GM18505 (cell line): ENCODE measurements around the gene NCOA3.
"Not testable (repeated sequence)": the region's sequence is repeated elsewhere in the genome, so short reads cannot be mapped to it uniquely, and the experiment has no call there.

Source experiments
- ATAC-seq: cut with Tn5 transposase; IDR thresholded peaks from one replicate; pipeline ENCODE4 v1.9.1; 2021; ENCODE audit not compliant: unreplicated experiment
- POLR2A ChIP-seq: IDR thresholded peaks from 4 replicates; pipeline ENCODE4 v1.6.1; 2011; ENCODE audit warnings: borderline replicate concordance; ENCODE audit not compliant: insufficient read depth, insufficient read length; ENCODE audit errors: extremely low read depth

NCOA3 gene

GRCh38 chr20:47583551-47583950 lies 81.9 kb downstream of the NCOA3 start:
- TF ChIP-seq POLR2A: no peak
- ATAC-seq: no peak

- no peak for TF ChIP-seq POLR2A
- ATAC-seq: no peak
These were observed 83.5 kb downstream of the NCOA3 start for GRCh38 chr20:47585087-47585747.

DNA sequence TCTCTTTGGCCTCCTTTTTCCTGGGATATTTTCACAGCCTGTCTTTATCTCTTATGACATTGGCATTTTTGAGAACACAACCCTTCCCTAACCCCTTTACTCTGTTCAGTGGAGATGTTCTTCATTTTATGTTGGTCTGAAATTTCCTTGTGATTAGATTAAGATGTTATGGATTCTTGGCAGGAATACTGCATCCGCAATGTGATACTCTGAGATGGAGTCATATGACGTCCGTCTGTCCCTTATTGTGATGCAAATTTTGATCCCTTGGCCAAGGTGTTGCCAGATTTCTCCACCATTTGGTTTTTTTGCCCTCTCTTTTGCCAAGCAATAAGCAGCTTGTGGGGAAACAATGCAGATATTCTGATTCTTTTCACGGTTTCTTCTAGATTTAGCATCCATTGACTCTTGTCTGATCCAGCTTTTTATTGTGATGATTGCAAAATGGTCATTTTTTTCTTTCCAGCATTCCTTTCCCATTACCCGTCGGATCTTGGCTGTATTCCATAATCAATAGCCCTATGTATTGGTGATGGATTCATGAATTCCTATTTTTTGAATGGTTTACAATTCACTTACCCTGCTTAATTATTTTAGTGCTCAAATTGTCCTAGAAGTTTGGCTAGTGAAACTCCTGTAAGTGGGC lies 85.1 kb downstream of the NCOA3 start:
- no peak for TF ChIP-seq POLR2A
- ATAC-seq: no peak

GRCh38 chr20:47588158-47588557 lies 86.5 kb downstream of the NCOA3 start:
- TF ChIP-seq POLR2A: no peak
- ATAC-seq: no peak

- no peak for TF ChIP-seq POLR2A
- no peak for ATAC-seq
These were observed 89.5 kb downstream of the NCOA3 start for GRCh38 chr20:47591231-47591630.

- TF ChIP-seq POLR2A: no peak
- no peak for ATAC-seq
These were observed 92.5 kb downstream of the NCOA3 start for GRCh38 chr20:47594157-47594556.

- not testable (repeated sequence) for ATAC-seq
These were observed 93.5 kb downstream of the NCOA3 start for GRCh38 chr20:47595138-47595537.

DNA sequence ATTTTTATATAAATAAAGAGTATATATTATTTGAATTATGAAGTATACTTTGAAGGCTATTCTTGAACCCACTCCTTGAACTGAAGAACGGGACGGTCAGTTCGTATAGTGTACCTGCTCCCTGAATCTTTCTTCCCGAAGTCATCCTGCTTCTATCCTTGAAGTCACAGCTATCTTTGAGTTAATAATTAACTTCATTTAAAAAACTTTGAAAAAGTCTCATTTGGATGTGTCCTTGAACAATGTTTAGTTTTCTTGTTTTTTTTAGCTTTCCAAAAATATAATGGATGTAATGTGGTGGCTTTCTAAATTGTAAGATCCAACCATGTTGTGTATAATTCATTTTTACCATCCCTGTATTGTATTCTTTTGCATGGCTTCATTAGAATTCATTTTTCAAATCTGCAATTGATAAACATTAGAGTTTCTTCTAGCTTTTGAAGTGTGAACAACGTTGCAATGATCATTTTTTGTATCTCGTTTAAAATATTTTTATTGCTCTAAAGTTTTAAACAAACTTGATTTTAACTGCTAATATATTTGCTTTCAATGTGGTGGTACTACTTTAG lies 94.4 kb downstream of the NCOA3 start:
- no peak for TF ChIP-seq POLR2A
- ATAC-seq: no peak

- TF ChIP-seq POLR2A: no peak
- ATAC-seq: no peak
These were observed 95.4 kb downstream of the NCOA3 start for GRCh38 chr20:47597090-47597489.

DNA sequence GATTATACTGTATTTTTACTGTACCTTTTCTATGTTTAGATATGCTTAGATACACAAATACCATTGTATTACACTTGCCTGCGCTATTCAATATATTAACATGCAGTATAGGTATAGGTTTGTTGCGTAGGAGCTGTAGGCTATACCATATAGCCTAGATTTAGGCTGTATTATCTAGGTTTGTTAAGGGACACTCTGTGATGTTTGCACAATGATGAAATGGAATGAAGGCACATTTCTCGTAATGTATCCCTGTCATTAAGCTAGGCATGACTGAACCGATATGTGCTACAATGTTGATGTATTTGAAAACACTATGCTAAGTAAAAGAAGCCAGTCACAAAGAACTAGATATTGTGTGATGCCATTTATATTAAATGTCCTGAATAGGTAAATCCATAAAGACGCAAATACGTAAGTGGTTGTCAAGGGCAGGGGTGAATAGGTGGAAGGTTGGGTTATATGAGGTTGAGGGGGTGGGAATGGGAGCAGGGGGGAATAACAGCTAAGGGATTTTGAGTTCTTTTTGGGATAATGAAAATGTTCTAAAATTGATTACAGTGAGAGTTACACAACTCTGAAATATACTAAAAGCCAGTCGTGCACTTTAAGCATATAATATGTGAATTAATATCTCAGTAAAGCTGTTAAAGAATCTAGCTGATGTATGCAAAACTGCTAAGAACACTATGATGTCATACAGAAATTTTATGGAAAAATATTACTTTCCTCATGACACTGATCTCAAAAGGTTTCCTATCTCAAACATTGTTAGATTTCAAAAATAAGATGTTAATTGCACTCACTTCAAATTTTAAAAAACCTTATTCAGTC lies 97.4 kb downstream of the NCOA3 start:
- no peak for ATAC-seq
- TF ChIP-seq POLR2A: no peak

DNA sequence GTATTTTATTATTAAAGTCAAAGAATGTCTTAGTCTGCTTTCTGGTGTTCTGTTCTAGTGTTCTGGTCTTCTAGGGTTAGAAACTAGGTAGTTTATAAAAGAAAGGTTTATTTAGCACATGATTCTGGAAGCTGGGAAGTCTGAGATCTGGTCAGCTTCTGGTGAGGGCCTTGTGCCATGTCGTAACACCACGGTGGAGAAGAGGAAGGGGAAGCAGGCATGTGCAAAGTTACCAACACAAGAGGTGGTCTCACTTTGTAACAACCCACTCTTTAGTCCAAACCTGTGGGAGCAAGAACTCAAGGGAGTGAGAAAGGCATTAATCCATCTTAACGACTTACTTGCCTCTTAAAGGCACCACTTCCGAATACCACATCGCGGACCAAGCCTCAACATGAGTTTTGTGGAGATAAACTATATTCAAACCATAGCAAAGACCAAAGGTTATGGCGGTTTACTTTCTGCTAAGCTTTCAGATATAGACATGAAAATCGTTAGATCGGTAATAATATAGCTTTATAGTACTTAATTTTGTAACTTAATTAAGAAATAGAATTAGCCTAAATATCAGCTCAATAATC lies 99.4 kb downstream of the NCOA3 start:
- no peak for TF ChIP-seq POLR2A
- ATAC-seq: no peak

DNA sequence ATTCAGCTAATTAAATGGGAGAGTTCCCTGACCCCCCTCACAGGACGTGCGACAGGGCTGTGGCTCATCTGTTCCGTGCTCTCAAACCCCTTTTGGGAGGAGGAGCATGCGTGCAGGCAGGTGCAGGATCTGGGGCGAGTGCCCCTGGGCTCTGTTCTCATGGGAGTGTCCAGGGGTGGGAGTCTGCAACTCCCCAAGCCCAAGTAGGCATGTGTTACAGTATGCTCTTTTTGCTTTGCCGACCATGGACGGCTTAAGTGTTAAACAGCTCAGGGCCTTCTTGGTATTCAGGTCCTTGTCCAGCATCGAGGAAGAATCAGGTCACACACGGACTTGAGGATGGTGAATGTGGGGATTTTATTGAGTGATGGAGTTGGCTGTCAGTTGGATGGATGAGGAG lies 101.6 kb downstream of the NCOA3 start:
- ATAC-seq: no peak
- peak; percentile 16 for TF ChIP-seq POLR2A

DNA sequence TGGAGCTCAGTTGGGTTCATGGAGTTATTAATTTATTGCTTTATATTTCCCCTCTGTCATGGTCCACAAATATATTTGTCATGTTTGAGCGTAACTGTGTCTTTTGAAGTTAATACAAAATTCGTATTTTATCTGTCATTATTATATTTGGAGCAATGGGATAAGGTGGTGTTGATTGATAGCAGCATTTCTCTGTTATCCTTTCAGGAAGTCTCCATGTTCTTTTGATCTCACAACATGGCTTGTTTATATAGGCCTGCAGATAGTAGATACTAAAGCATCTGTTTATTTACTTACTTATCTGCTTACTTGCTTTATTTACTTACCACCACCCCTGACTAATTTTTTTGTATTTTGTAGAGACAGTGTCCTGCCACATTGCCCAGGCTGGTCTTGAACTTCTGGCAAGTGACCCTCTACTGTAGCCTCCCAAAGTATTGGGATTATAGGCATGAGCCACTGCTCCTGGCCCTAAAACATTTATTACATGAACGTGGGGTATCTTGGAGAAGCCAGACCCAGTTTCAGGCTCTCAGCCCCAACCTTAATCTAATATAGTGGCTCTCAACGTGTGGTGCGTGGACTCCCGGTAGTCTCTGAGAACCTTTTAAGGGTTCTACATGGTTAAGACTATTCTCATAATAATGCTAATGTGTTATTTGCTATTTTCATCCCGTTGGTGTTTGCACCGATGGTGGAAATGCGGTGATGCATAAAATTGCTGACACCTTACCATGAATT lies 104.2 kb downstream of the NCOA3 start:
- ATAC-seq: no peak
- TF ChIP-seq POLR2A: no peak
